ENCODE results near the gene ATP6V0A1. TPM values are rescaled to one million over a fixed set of nuclear protein-coding genes. Genes with fewer than 3 reads are reported as not detected.

Gene ATP6V0A1
- total RNA-seq, 1 donor from 2014 or later: 78.6 TPM

GRCh38 chr17:42560246-42560645, 101.6 kb downstream of the ATP6V0A1 start:
- TF ChIP-seq CTCF (IDR thresholded peaks at IDR 0.05; ENCODE audit: insufficient read depth, low read depth, low read length) (no peak), EZH2 (IDR thresholded peaks at IDR 0.05; ENCODE audit: insufficient read depth, low read length) (no peak)
- no peak overlapping the region for H3K27ac ChIP-seq (ENCODE audit: low read depth, low read length)
- no peak overlapping the region for H2AFZ ChIP-seq (ENCODE audit: low read depth, low read length)
- peaks cover 12% of the 10 kb centered on the region for H3K36me3 ChIP-seq (ENCODE audit: insufficient read depth, low read length)
- FAIRE-seq (no peak), DNase-seq (ENCODE audit: low read depth) (no peak)
- H3K4me1 ChIP-seq (ENCODE audit: insufficient read depth, low read length): peaks cover 19% of the 10 kb centered on the region
- Mint-ChIP-seq H3K4me3 (ENCODE audit: unreplicated experiment) (no peak overlapping the region), H3K27me3 (ENCODE audit: low read depth, unreplicated experiment) (no peaks in the 10 kb centered on the region), H3K4me1 (ENCODE audit: low read depth, unreplicated experiment) (peaks cover 24% of the 10 kb centered on the region), H3K36me3 (ENCODE audit: low read depth, unreplicated experiment) (peaks cover 3% of the 10 kb centered on the region), H3K27ac (ENCODE audit: unreplicated experiment) (no peak overlapping the region), H3K9me3 (ENCODE audit: unreplicated experiment) (no peaks in the 10 kb centered on the region)
- no peaks in the 10 kb centered on the region for H4K20me1 ChIP-seq (ENCODE audit: insufficient read depth, low read length)
- no peak overlapping the region for H3K9ac ChIP-seq (ENCODE audit: low read length)
- no peaks in the 10 kb centered on the region for H3K27me3 ChIP-seq (ENCODE audit: insufficient read depth, low read length)
- H3K9me3 ChIP-seq (ENCODE audit: insufficient read depth, low read depth, low read length): no peaks in the 10 kb centered on the region
- no peak overlapping the region for H3K4me3 ChIP-seq (ENCODE audit: insufficient read depth, low read depth, low read length)
- peaks cover 33% of the 10 kb centered on the region for H3K79me2 ChIP-seq (ENCODE audit: insufficient read depth, low read length)
- H3K4me2 ChIP-seq (ENCODE audit: low read length): no peak overlapping the region

- peak within 1 kb of the TSS; percentile 78 for H2AFZ ChIP-seq (ENCODE audit: low read depth, low read length)
- peak within 1 kb of the TSS; percentile 83 for H3K27ac ChIP-seq (ENCODE audit: low read depth, low read length)
- peak within 1 kb of the TSS; percentile 94 for H3K27ac Mint-ChIP-seq (ENCODE audit: unreplicated experiment)
- peaks cover 35% of the 10 kb centered on the region for H3K79me2 ChIP-seq (ENCODE audit: insufficient read depth, low read length)
- TF ChIP-seq CTCF (IDR thresholded peaks at IDR 0.05; ENCODE audit: insufficient read depth, low read depth, low read length): no peak
- no peak for TF ChIP-seq EZH2 (IDR thresholded peaks at IDR 0.05; ENCODE audit: insufficient read depth, low read length)
- no peaks in the 10 kb centered on the region for H3K9me3 Mint-ChIP-seq (ENCODE audit: unreplicated experiment)
- no peaks in the 10 kb centered on the region for H4K20me1 ChIP-seq (ENCODE audit: insufficient read depth, low read length)
- H3K27me3 ChIP-seq (ENCODE audit: insufficient read depth, low read length): no peaks in the 10 kb centered on the region
- peak within 1 kb of the TSS; percentile 95 for H3K4me2 ChIP-seq (ENCODE audit: low read length)
- H3K27me3 Mint-ChIP-seq (ENCODE audit: low read depth, unreplicated experiment): no peaks in the 10 kb centered on the region
- peak within 1 kb of the TSS; percentile 86 for H3K4me3 ChIP-seq (ENCODE audit: insufficient read depth, low read depth, low read length)
- H3K4me3 Mint-ChIP-seq (ENCODE audit: unreplicated experiment): peak within 1 kb of the TSS; percentile 92
- peaks cover 3% of the 10 kb centered on the region for H3K36me3 Mint-ChIP-seq (ENCODE audit: low read depth, unreplicated experiment)
- H3K36me3 ChIP-seq (ENCODE audit: insufficient read depth, low read length): peaks cover 13% of the 10 kb centered on the region
- H3K9me3 ChIP-seq (ENCODE audit: insufficient read depth, low read depth, low read length): no peaks in the 10 kb centered on the region
- peaks cover 20% of the 10 kb centered on the region for H3K4me1 Mint-ChIP-seq (ENCODE audit: low read depth, unreplicated experiment)
- peak; percentile 93 for DNase-seq (ENCODE audit: low read depth)
- H3K4me1 ChIP-seq (ENCODE audit: insufficient read depth, low read length): peaks cover 20% of the 10 kb centered on the region
- peak within 1 kb of the TSS; percentile 96 for H3K9ac ChIP-seq (ENCODE audit: low read length)
- FAIRE-seq: no peak
Observed at GRCh38 chr17:42561897-42562387, 103.3 kb downstream of the ATP6V0A1 start, which contains the start of gene COASY. Gene COASY, plus strand, starts transcription at chr17:42562148. Its CDS starts 475 bp downstream, at chr17:42562623.

GRCh38 chr17:42562388-42563142, 103.9 kb downstream of the ATP6V0A1 start:
- DNase-seq (ENCODE audit: low read depth) (no peak), FAIRE-seq (no peak)
- peak overlapping the region; percentile 86 for H3K4me3 ChIP-seq (ENCODE audit: insufficient read depth, low read depth, low read length)
- Mint-ChIP-seq H3K27ac (ENCODE audit: unreplicated experiment) (peak overlapping the region; percentile 94), H3K9me3 (ENCODE audit: unreplicated experiment) (no peaks in the 10 kb centered on the region), H3K4me3 (ENCODE audit: unreplicated experiment) (peak overlapping the region; percentile 92), H3K27me3 (ENCODE audit: low read depth, unreplicated experiment) (no peaks in the 10 kb centered on the region), H3K4me1 (ENCODE audit: low read depth, unreplicated experiment) (peaks cover 19% of the 10 kb centered on the region), H3K36me3 (ENCODE audit: low read depth, unreplicated experiment) (peaks cover 3% of the 10 kb centered on the region)
- H4K20me1 ChIP-seq (ENCODE audit: insufficient read depth, low read length): no peaks in the 10 kb centered on the region
- peak overlapping the region; percentile 95 for H3K4me2 ChIP-seq (ENCODE audit: low read length)
- H2AFZ ChIP-seq (ENCODE audit: low read depth, low read length): peak overlapping the region; percentile 78
- H3K4me1 ChIP-seq (ENCODE audit: insufficient read depth, low read length): peaks cover 22% of the 10 kb centered on the region
- no peak for TF ChIP-seq CTCF (IDR thresholded peaks at IDR 0.05; ENCODE audit: insufficient read depth, low read depth, low read length)
- no peak for TF ChIP-seq EZH2 (IDR thresholded peaks at IDR 0.05; ENCODE audit: insufficient read depth, low read length)
- H3K9me3 ChIP-seq (ENCODE audit: insufficient read depth, low read depth, low read length): no peaks in the 10 kb centered on the region
- no peaks in the 10 kb centered on the region for H3K27me3 ChIP-seq (ENCODE audit: insufficient read depth, low read length)
- H3K36me3 ChIP-seq (ENCODE audit: insufficient read depth, low read length): peaks cover 13% of the 10 kb centered on the region
- H3K9ac ChIP-seq (ENCODE audit: low read length): peak overlapping the region; percentile 96
- H3K27ac ChIP-seq (ENCODE audit: low read depth, low read length): peak overlapping the region; percentile 83
- H3K79me2 ChIP-seq (ENCODE audit: insufficient read depth, low read length): peaks cover 41% of the 10 kb centered on the region
